HL-60/S4 treated with phorbol 12-myristate 13-acetate at 8.2 ng/mL for 4 days and 3 days (cell line): ENCODE results near the gene PAEP.

Experiments
- in situ Hi-C: fragments of 300-500 bp; cut with MboI; formaldehyde crosslinking; loops from 2 replicates; pipeline ENCODE4 v1.15.0; 2022; ENCODE audit warnings: low sequenced_read_pairs

PAEP gene

GRCh38 chr9:135574943-135575342 is 13.4 kb downstream of the PAEP start:
- in situ Hi-C loops, result no loop called here

GRCh38 chr9:135575995-135576631 is 14.6 kb downstream of the PAEP start:
- in situ Hi-C loops, result no loop called here

GRCh38 chr9:135577256-135577655 is 15.7 kb downstream of the PAEP start:
- in situ Hi-C loops, result no loop called here

GRCh38 chr9:135579356-135579755 is 17.8 kb downstream of the PAEP start:
- in situ Hi-C loops, result no loop called here

GRCh38 chr9:135579889-135580660 is 18.5 kb downstream of the PAEP start:
- in situ Hi-C loops, result no loop called here

- in situ Hi-C loops, result no loop called here
Observed at GRCh38 chr9:135580664-135581380, 19.3 kb downstream of the PAEP start.

- in situ Hi-C loops, result no loop called here
Observed at GRCh38 chr9:135581636-135582426, 20.3 kb downstream of the PAEP start.

- in situ Hi-C loops, result no loop called here
Observed at GRCh38 chr9:135582541-135582940, 21.0 kb downstream of the PAEP start.

GRCh38 chr9:135582966-135583687 is 21.6 kb downstream of the PAEP start:
- in situ Hi-C loops, result no loop called here

GRCh38 chr9:135583688-135584011 is 22.1 kb downstream of the PAEP start:
- in situ Hi-C loops, result no loop called here

- in situ Hi-C loops, result no loop called here
Observed at GRCh38 chr9:135584371-135584770, 22.8 kb downstream of the PAEP start.

GRCh38 chr9:135584934-135585333 is 23.4 kb downstream of the PAEP start:
- in situ Hi-C loops, result no loop called here

- in situ Hi-C loops, result no loop called here
Observed at GRCh38 chr9:135586601-135587109, 25.1 kb downstream of the PAEP start.

GRCh38 chr9:135587658-135588057 is 26.1 kb downstream of the PAEP start:
- in situ Hi-C loops, result no loop called here

- in situ Hi-C loops, result no loop called here
Observed at GRCh38 chr9:135588371-135588770, 26.8 kb downstream of the PAEP start.

GRCh38 chr9:135588886-135589595 is 27.5 kb downstream of the PAEP start:
- in situ Hi-C loops, result no loop called here

GRCh38 chr9:135589596-135590485 is 28.3 kb downstream of the PAEP start:
- in situ Hi-C loops, result no loop called here

- in situ Hi-C loops, result no loop called here
Observed at GRCh38 chr9:135590486-135591079, 29.0 kb downstream of the PAEP start.
